NCI-H2196 treated with DMSO at 0.1 percent for 48 hours (cell line): ENCODE results near the gene NUB1.
A peak's percentile ranks its signal among the peaks of the same experiment; 100 is the strongest.

Source experiments
- DNase-seq: peaks from one replicate; lab custom pipeline; 2025; ENCODE audit not compliant: unreplicated experiment; lab: John Stamatoyannopoulos, UW

Gene NUB1

DNA sequence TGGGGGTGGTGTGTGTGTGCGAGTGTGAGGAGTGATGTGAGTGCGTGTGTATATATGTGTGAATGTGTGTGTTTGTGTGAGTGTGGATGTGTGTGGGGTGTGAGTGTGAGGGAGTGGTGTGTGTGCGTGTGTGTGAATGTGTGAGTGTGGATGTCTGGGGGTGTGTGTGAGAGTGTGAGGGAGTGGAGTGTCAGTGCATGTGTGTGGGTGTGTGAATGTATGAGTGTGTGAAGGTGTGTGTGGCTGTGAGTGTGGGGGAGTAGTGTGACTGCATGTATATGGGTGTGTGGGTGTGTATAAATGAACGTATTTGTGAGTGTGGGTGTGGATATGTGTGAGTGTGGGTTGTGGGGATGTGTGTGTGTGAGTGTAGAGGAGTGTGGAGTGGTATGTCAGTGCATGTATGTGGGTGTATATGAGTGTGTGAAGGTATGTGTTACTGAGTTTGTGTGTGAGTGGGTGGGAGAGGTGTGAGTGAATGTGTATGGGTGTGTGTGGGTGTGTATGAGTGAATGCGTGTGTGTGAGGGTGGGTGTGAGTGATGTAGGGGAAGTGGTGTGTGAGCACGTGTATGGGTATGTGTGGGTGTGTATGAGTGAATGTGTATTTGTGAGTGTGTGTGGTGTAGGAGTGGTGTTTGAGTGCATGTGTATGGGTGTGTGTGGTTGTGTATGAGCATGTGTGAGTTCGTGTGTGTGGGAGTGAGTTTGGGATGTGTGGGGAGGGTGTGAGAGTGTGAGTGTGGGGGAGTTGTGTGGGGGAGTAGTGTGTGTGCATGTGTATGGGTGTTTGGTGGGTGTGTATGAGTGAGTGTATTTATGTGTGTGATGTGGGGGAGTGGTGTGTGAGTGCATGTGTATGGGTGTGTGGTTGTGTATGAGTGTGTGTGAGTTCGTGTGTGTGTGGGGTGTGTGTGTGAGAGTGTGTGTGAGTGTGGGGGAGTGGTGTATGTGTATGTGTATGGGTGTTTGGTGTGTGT lies 28.5 kb upstream of the NUB1 start:
- DNase-seq = no peak

- no peak for DNase-seq
Measured at GRCh38 chr7:151313857-151314256, 27.8 kb upstream of the NUB1 start.

GRCh38 chr7:151314401-151314800 lies 27.2 kb upstream of the NUB1 start:
- no peak for DNase-seq

DNA sequence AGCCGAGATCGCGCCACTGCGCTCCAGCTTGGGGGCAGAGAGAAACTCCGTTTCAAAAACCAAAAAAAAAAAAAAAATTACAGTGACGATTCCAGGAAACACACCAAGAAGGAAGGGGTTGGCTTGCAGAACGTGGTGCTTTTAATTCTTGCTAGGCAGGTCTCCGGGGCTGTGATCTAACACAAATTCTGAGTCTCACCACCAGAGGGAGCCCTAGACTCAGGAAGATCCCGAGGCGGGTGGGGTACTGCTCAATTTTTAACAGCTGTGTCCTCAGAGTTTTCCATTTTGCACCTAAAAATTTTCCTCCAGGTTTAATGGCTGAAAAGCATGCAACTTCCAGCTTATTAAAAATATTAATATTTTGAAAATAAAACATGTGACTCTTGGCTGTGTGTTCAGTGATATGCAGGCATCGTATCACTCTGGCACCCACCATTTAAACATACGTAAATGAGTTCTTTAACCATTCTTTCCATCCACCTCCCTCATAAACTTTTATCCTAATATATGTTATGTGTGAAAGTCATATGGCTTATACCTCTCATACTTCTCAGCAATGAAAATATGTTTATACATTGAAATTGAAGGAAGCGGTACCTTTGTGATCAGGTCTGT lies 26.5 kb upstream of the NUB1 start:
- DNase-seq = peak; percentile 4

- DNase-seq = no peak
Measured at GRCh38 chr7:151316896-151317295, 24.7 kb upstream of the NUB1 start.

- DNase-seq = no peak
Measured at GRCh38 chr7:151317936-151318335, 23.7 kb upstream of the NUB1 start.

DNA sequence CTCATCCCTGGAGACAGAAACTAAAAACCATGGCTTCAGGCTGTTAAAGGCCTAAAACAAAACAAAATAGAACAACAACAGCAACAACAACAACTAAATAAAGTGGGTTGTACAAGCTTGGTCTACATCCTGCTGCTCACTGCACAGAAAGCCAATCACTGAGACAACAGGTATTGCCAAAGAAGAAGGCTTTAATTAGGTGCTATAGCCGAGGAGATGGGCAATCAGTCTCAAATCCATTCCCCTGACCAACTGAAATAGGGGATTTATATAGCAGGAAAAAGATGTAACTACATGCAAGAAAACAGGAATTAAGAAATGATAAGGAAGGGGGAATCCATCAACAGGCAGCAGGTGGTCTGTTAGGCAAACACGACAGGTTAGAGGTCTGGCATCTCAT lies 22.4 kb upstream of the NUB1 start:
- DNase-seq = no peak

- no peak for DNase-seq
Measured at GRCh38 chr7:151320263-151320845, 21.3 kb upstream of the NUB1 start.

DNA sequence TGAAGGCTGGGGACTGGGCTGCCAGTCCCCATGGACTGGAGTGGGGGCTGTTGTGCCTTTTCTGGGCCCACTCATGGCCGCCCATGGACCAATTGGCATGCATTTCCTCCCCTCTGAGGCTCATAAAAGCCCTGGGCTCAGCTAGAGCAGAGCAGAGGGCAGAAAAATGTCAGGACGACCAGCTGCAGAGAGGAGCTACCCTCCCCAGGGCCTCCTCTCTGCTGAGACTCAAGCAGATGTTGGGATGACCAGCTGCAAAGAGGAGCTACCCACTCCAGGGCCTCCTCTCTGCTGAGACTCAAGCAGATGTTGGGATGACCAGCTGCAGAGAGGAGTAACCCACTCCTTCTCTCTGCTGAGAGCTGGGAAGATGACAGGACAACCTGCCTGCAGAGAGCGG lies 20.3 kb upstream of the NUB1 start:
- DNase-seq = no peak

DNA sequence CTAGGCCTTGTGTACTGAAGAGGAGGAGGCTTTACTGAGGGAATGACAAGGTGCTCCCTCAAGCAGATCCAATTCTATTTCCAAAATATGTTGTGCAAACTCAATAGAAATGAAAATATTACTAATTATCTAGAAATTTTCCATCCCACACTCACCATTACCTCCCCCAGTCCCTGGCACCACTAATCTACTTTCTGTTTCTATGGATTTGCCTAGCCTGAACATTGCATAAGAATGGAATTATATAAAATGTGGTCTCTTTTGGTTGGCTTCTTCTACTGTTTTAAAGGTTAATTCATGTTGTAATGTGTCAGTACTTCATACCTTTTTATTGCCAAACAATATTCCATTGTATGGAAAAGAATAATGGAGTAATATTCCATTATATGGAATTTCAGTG lies 18.7 kb upstream of the NUB1 start:
- no peak for DNase-seq

DNA sequence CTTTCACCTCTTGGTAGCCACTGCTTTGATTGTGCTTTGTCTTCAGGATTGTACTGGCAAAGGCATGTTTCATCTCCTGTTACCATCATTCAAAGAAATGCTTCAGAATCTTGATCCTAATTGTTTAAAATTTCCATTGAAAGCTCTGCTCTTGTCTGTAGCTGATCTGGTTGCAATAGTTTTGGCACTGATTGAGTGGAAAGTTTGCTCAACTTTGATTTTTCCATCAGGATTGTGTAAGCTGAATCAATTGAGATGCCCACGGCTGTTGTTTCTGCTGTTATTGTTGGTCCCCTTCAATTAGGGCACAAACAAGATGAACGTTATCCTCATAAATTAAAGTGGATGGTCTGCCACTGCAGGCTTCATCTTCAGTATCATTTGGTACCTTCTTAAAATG lies 14.6 kb upstream of the NUB1 start:
- no peak for DNase-seq

- no peak for DNase-seq
Measured at GRCh38 chr7:151327659-151328058, 14.0 kb upstream of the NUB1 start.

DNA sequence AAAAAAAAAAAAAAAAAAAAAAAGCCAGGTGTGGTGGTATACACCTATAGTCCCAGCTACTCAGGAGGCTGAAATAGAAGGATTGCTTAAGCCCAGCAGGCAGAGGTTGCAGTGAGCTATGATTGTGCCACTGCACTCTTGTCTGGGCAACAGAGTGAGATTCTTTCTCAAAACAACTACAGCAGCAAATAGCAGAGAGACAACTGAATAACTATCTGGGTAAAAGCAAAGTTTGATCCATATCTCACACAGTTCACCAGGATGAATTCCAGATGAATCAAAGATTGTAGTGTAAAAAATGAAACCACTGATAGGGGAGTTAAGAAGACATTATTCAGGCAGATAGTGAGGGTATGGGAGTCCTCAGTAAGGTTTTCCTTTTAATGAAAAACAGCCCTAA lies 11.4 kb upstream of the NUB1 start:
- DNase-seq = no peak

DNA sequence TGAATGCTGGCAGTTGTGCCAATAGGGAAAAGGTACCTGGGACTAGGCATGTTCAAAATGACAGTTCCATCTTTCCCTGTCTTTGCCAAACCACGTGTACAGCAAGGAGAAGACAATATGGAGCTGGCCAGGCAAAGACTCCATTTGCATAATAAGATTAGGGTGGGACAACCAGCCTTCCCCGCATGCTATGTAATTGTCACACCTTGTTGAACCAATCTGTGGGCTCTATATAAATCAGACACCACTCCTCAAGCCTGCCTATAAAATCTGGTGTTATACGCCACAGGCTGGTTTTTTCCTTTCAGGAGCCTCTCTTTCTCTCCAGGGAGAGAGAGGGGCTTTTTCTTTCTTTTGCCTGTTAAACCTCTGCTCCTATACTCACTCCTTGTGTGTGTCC lies 11.0 kb upstream of the NUB1 start:
- no peak for DNase-seq

GRCh38 chr7:151334628-151335027 lies 7.0 kb upstream of the NUB1 start:
- DNase-seq = no peak

DNA sequence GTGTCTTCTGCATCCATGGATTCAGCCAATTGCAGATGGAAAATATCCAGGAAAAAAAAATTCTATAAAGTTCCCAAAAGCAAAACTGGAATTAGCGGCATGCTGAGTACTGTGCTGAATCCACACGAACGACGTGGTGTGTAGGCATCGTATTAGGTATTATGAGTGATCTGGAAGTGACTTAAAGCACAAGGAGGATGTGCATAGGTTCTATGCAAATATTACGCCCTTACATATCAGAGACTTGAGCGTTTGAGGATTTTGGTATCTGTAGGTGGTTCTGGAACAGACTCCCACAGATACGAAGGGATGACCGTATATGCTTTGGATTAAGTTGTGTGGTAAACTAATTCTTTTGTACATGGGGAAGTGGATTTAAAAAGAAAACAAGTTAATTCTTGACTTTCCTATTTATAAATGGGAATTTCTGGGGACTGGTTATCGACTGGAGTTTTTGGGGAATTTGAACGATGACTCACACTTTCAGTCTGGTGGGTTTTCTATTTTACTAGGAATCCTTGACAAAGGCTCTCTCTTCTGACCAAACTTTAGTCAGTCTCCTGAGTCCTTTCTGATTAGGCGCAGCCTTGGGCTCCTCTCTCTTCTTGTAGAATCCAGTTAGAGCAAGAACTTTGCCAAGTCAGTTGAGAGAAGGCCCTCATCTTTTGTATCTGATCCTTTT lies 5.4 kb upstream of the NUB1 start:
- DNase-seq = no peak

- no peak for DNase-seq
Measured at GRCh38 chr7:151337346-151337745, 4.3 kb upstream of the NUB1 start.

- no peak for DNase-seq
Measured at GRCh38 chr7:151338809-151339208, 2.8 kb upstream of the NUB1 start.

- no peak for DNase-seq
Measured at GRCh38 chr7:151339651-151340382, 1.8 kb upstream of the NUB1 start.

- no peak for DNase-seq
Measured at GRCh38 chr7:151340794-151341356, 737 bp upstream of the NUB1 start.
